ENCODE data around the gene CD8B2. TPM values are rescaled to one million over a fixed set of nuclear protein-coding genes. Genes with fewer than 3 reads are reported as not detected.
"Not testable (repeated sequence)": the region's sequence is repeated elsewhere in the genome, so short reads cannot be mapped to it uniquely, and the experiment has no call there.

The CD8B2 gene
- total RNA-seq, 1 donor from 2014 or later, result not detected

- ATAC-seq, result no peak
These were observed 65.8 kb downstream of the CD8B2 start for GRCh38 chr2:106552921-106553320.

GRCh38 chr2:106553321-106553720 is 66.2 kb downstream of the CD8B2 start:
- no peak for ATAC-seq

GRCh38 chr2:106554411-106554810 is 67.2 kb downstream of the CD8B2 start:
- no peak for ATAC-seq

GRCh38 chr2:106555053-106555452 is 67.9 kb downstream of the CD8B2 start:
- ATAC-seq, result no peak

- ATAC-seq, result not testable (repeated sequence)
These were observed 72.6 kb downstream of the CD8B2 start for GRCh38 chr2:106559786-106560185.

GRCh38 chr2:106560773-106561172 is 73.6 kb downstream of the CD8B2 start:
- ATAC-seq, result no peak

GRCh38 chr2:106561356-106561755 is 74.2 kb downstream of the CD8B2 start:
- ATAC-seq, result peak; percentile 35

- ATAC-seq, result no peak
These were observed 74.6 kb downstream of the CD8B2 start for GRCh38 chr2:106561803-106562202.

- peak; percentile 66 for ATAC-seq
These were observed 75.4 kb downstream of the CD8B2 start for GRCh38 chr2:106562268-106563186.

- no peak for ATAC-seq
These were observed 76.0 kb downstream of the CD8B2 start for GRCh38 chr2:106563195-106563594.

- ATAC-seq, result no peak
These were observed 78.4 kb downstream of the CD8B2 start for GRCh38 chr2:106565599-106565998.

- ATAC-seq, result peak; percentile 67
These were observed 78.9 kb downstream of the CD8B2 start for GRCh38 chr2:106566050-106566449.

- not testable (repeated sequence) for ATAC-seq
These were observed 79.3 kb downstream of the CD8B2 start for GRCh38 chr2:106566484-106566883.

- ATAC-seq, result no peak
These were observed 83.2 kb downstream of the CD8B2 start for GRCh38 chr2:106570316-106570715.

Other genes starting within 250 kb of the CD8B2 start
- gene RGPD3, start 19.0 kb upstream of the CD8B2 start, total RNA-seq, result 0.04 TPM